DMS 273 (cell line): Measurements from ENCODE around the gene TMEM108.

Experiments used
- DNase-seq: peaks from one replicate; lab custom pipeline; 2025; ENCODE audit not compliant: unreplicated experiment; lab: John Stamatoyannopoulos, UW

Gene TMEM108

GRCh38 chr3:133408961-133409360 lies 370.8 kb downstream of the TMEM108 start:
- DNase-seq = no peak

GRCh38 chr3:133410191-133410892 lies 372.2 kb downstream of the TMEM108 start:
- no peak for DNase-seq

- no peak for DNase-seq
These were observed 374.3 kb downstream of the TMEM108 start for GRCh38 chr3:133412183-133413132.

GRCh38 chr3:133413161-133414020 lies 375.2 kb downstream of the TMEM108 start:
- DNase-seq = peak; percentile 48

- DNase-seq = no peak
These were observed 375.8 kb downstream of the TMEM108 start for GRCh38 chr3:133414021-133414392.

GRCh38 chr3:133418361-133418760 lies 380.2 kb downstream of the TMEM108 start:
- no peak for DNase-seq

- no peak for DNase-seq
These were observed 381.1 kb downstream of the TMEM108 start for GRCh38 chr3:133419151-133419909.

GRCh38 chr3:133424937-133425869 lies 387.0 kb downstream of the TMEM108 start:
- no peak for DNase-seq

GRCh38 chr3:133425898-133426297 lies 387.7 kb downstream of the TMEM108 start:
- DNase-seq = no peak

- DNase-seq = no peak
These were observed 388.5 kb downstream of the TMEM108 start for GRCh38 chr3:133426721-133427120.

GRCh38 chr3:133428552-133428951 lies 390.4 kb downstream of the TMEM108 start:
- no peak for DNase-seq

- DNase-seq = no peak
These were observed 390.9 kb downstream of the TMEM108 start for GRCh38 chr3:133429063-133429462.

GRCh38 chr3:133439563-133439962 lies 401.4 kb downstream of the TMEM108 start:
- DNase-seq = no peak

GRCh38 chr3:133440652-133441051 lies 402.5 kb downstream of the TMEM108 start:
- DNase-seq = no peak

GRCh38 chr3:133441867-133442270 lies 403.7 kb downstream of the TMEM108 start:
- no peak for DNase-seq

GRCh38 chr3:133442518-133442917 lies 404.3 kb downstream of the TMEM108 start:
- DNase-seq = no peak

- peak; percentile 52 for DNase-seq
These were observed 405.6 kb downstream of the TMEM108 start for GRCh38 chr3:133443649-133444422.

GRCh38 chr3:133444423-133444774 lies 406.2 kb downstream of the TMEM108 start:
- no peak for DNase-seq

- DNase-seq = no peak
These were observed 406.9 kb downstream of the TMEM108 start for GRCh38 chr3:133445108-133445507.
